ENCODE data around the gene ADCY3. TPM values are rescaled to one million over a fixed set of nuclear protein-coding genes. Genes with fewer than 3 reads are reported as not detected.

ADCY3 gene
- total RNA-seq, 2 experiments from 2014 or later: 28.1 to 31.4 TPM

DNA sequence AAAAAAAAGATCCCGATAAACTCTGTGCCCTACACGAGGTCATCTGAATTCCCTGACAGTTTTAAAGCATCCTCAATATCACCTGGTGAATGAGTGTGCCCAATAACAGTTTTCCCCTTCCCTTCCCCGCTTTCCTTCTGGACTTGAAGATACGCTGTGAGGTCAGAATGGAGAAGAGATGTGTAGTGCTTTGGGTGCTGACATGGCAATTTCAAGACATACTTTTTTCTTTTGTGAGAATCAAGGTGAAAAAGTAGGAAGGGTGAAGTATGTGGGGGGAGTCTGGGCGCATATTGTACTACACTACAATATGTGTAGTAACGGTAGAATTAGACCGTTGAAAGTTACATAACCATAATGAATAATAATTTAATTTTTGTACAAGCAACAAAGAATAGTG is 30.1 kb upstream of the ADCY3 start:
- ATAC-seq (ENCODE audit: poor library complexity) (no peak), DNase-seq (no peak)
- H3K27ac Mint-ChIP-seq: no peak overlapping the region
- peaks cover 94% of the 10 kb centered on the region for H3K36me3 Mint-ChIP-seq (ENCODE audit: low read depth)
- Histone ChIP-seq H3K9me3 (ENCODE audit: control insufficient read depth in 1 of 2, insufficient read depth in 1 of 2, low read length in 2 of 2) (peaks cover 4% of the 10 kb centered on the region in 2 experiments), H3K27ac (ENCODE audit: low read depth in 1 of 2, low read length in 2 of 2) (no peak overlapping the region), H3K27me3 (ENCODE audit: control insufficient read depth in 1 of 2, insufficient read depth in 2 of 2, low read length in 2 of 2) (no peaks in the 10 kb centered on the region), H3K4me3 (ENCODE audit: low read length) (no peak overlapping the region), H3K36me3 (ENCODE audit: insufficient read depth, low read length) (peaks cover 56% of the 10 kb centered on the region), H3K4me1 (ENCODE audit: insufficient read depth, low read length) (no peaks in the 10 kb centered on the region)
- CTCF ChIA-PET: no interaction called here
- intact Hi-C loops (cut with DNase I, micrococcal nuclease): no loop called here
- POLR2A ChIA-PET: no interaction called here
- no peak for TF ChIP-seq CTCF (IDR thresholded peaks at IDR 0.05)
- H3K9me3 Mint-ChIP-seq: no peaks in the 10 kb centered on the region
- no peaks in the 10 kb centered on the region for H3K27me3 Mint-ChIP-seq
- no peaks in the 10 kb centered on the region for H3K4me1 Mint-ChIP-seq (ENCODE audit: low read depth)
- no peak overlapping the region for H3K4me3 Mint-ChIP-seq

GRCh38 chr2:24948506-24948905 is 28.5 kb upstream of the ADCY3 start:
- no peak overlapping the region for H3K4me3 Mint-ChIP-seq
- no peak for TF ChIP-seq CTCF (IDR thresholded peaks at IDR 0.05)
- H3K27me3 Mint-ChIP-seq: no peaks in the 10 kb centered on the region
- Histone ChIP-seq H3K27ac (ENCODE audit: low read depth in 1 of 2, low read length in 2 of 2) (no peak overlapping the region), H3K27me3 (ENCODE audit: control insufficient read depth in 1 of 2, insufficient read depth in 2 of 2, low read length in 2 of 2) (no peaks in the 10 kb centered on the region), H3K4me1 (ENCODE audit: insufficient read depth, low read length) (no peaks in the 10 kb centered on the region), H3K36me3 (ENCODE audit: insufficient read depth, low read length) (peaks cover 43% of the 10 kb centered on the region), H3K4me3 (ENCODE audit: low read length) (no peak overlapping the region), H3K9me3 (ENCODE audit: control insufficient read depth in 1 of 2, insufficient read depth in 1 of 2, low read length in 2 of 2) (no peaks in the 10 kb centered on the region)
- POLR2A ChIA-PET: no interaction called here
- H3K9me3 Mint-ChIP-seq: no peaks in the 10 kb centered on the region
- H3K27ac Mint-ChIP-seq: no peak overlapping the region
- ATAC-seq (ENCODE audit: poor library complexity) (no peak), DNase-seq (no peak)
- CTCF ChIA-PET: no interaction called here
- H3K4me1 Mint-ChIP-seq (ENCODE audit: low read depth): no peaks in the 10 kb centered on the region
- intact Hi-C loops (cut with DNase I, micrococcal nuclease): no loop called here
- H3K36me3 Mint-ChIP-seq (ENCODE audit: low read depth): peaks cover 84% of the 10 kb centered on the region

DNA sequence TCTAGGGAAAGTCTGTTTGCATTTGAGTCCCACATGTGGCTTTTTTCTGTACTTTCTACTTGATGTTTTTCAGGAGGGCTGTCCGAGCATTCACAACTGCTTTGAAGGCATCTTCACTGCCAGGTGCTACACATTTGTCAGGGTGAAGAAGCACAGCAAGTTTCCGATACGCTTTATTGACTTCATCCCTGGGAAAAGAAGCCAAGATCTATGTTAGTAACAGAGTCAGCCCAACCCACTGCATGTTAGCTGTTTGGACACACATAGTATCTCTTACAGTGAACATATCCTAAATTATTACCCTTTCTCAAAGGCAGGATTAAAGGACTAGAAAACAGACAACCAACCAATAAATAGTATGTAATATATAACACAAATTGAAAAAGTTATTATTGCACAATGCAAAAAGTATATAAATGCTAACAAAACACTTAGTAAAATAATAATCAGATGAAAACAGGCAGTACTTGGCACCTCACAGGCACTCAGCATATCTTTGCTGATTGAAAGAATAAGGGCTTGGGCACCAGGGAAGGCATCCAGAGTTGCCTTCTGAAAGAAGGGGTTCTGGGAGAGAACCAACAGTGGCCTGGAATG is 27.6 kb upstream of the ADCY3 start:
- Mint-ChIP-seq H3K27ac (no peak overlapping the region), H3K4me1 (ENCODE audit: low read depth) (no peaks in the 10 kb centered on the region)
- TF ChIP-seq CTCF (IDR thresholded peaks at IDR 0.05): no peak

More for the DNA sequence above, 27.6 kb upstream of the ADCY3 start:
- Mint-ChIP-seq H3K9me3 (no peaks in the 10 kb centered on the region), H3K4me3 (no peak overlapping the region), H3K36me3 (ENCODE audit: low read depth) (peaks cover 79% of the 10 kb centered on the region), H3K27me3 (no peaks in the 10 kb centered on the region)
- no peak for ATAC-seq (ENCODE audit: poor library complexity)
- H3K4me3 ChIP-seq (ENCODE audit: low read length): no peak overlapping the region
- no peak overlapping the region for H3K27ac ChIP-seq (ENCODE audit: low read depth in 1 of 2, low read length in 2 of 2)
- peaks cover 40% of the 10 kb centered on the region for H3K36me3 ChIP-seq (ENCODE audit: insufficient read depth, low read length)
- no peak for DNase-seq
- no peaks in the 10 kb centered on the region for H3K27me3 ChIP-seq (ENCODE audit: control insufficient read depth in 1 of 2, insufficient read depth in 2 of 2, low read length in 2 of 2)
- H3K9me3 ChIP-seq (ENCODE audit: control insufficient read depth in 1 of 2, insufficient read depth in 1 of 2, low read length in 2 of 2): no peaks in the 10 kb centered on the region
- intact Hi-C loops (cut with DNase I, micrococcal nuclease): no loop called here
- no peaks in the 10 kb centered on the region for H3K4me1 ChIP-seq (ENCODE audit: insufficient read depth, low read length)
- CTCF ChIA-PET: no interaction called here
- POLR2A ChIA-PET: no interaction called here
